SIG-M5 treated with dmso at 0.1 percent for 504 hours (cell line): Measurements from ENCODE around the gene ZNF366.

Experiments used
- DNase-seq: peaks from one replicate; lab custom pipeline; 2025; ENCODE audit not compliant: unreplicated experiment; lab: John Stamatoyannopoulos, UW

Gene ZNF366

DNA sequence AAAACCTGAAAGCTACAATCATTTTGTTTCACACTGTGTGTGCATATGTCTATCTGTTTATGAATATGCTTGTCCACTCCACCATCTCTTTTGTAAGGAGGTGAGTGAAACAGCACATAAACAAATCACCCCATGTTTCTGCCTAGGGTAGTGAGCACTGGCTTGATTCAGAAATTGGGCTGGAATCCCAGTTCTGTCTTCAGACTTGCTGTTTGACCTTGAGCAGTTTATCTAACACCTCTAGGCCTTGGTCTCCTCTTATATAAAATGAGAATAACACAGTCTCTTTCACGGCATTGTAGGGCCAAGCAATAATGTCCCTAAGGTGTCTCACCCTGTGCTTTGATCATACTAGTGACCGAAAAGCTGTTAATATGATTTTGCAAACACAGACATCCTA, 61.2 kb downstream of the ZNF366 start:
- no peak for DNase-seq

DNA sequence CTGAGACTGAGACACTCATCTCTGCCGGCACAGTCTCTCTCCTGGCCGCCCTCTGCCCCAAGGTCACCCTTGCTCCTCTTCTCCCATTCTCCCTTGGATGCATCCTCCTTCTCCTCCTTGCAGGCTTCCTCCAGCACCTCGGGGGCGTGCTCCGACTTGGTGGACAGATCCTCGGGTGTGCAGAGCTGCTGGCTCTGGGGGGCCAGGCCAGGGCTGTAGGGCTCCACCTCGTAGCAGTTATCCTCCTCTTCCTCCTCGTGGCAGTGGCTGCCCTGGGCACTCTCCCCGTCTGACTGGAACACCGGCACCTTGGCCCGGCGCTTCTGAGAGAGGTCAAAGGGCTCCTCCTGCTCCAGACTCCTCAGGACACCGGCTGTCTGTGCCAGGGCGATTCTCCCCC, 63.3 kb downstream of the ZNF366 start:
- DNase-seq, result no peak

DNA sequence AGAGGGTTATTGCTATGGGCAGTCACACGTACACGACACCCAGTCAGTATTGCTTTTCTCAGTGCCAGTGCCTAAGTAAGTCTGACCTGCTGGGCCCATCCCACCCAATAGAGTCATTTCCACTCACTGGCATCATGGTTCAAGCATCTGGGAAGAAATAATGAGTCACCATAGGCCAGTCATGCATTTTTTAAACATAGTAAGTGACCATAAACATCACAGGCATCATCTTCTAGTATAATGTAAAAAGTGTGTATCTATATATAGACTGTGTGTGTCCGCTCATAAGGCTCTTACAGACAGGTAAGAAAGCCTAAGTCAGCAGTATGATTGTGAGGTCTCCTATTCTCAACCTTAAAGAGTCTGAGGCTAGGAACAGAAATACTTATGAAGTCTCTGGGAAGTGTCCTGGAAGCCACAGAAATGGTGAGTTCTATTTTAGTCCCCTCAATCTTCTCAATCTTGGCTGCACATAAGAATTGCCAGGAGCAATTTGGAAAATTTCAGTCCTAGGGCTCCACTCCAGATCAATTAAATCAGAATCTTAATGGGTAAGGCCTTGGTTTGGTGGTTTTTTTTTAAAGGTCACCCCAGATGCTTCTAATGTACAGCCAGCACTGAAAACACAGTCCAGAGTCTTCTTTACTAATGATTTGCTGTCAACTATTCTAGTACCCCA, 65.2 kb downstream of the ZNF366 start:
- DNase-seq, result no peak

DNA sequence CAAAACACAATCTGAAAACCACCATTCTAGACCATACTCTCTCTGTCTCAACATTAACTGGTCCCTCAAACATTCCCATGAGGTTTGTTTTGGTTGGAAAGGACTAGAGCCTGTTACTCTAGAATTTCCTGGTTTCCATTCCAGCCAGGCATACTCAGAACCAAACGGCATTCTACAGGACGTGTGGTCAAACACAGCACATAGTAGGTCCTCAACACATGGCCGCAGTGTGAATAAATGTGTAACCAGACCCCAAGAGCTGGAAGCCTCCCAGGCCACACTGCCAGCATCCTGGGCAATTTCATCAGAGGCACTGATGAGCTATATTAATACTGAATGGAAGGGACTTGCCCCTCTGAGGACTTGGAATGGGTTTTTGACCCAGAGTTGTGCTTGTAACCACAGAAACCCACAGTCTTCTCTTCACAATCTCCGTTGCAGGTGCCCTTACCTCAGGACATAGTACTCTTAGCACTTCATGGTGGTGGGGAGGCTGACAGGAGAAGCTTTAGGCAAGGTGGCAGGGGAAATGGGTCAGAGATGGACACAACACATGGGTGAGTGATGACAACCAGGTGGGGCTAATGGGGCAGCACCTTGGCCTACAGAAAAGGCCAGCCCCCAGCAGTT, 66.0 kb downstream of the ZNF366 start:
- DNase-seq, result no peak

DNA sequence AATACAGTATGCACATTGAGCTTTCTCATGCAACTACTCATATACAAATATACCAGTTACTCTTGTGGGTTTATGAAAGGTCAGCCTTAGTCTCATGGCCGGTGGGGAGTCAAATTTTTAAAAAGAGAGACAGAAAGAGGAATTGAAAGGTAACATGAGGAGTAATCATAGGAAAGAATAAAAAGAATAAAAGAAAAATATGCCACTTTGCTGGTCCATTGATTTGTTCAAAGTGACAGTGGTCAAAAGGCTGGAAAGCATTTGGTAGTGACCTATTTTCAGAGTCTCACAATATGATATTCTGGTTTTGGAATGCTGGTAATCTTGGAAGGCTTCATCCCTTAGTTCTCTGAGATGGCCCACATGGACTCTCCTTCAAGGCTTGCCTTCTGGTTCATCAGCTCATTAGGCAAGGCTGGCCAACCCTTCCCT, 67.0 kb downstream of the ZNF366 start:
- DNase-seq, result no peak

DNA sequence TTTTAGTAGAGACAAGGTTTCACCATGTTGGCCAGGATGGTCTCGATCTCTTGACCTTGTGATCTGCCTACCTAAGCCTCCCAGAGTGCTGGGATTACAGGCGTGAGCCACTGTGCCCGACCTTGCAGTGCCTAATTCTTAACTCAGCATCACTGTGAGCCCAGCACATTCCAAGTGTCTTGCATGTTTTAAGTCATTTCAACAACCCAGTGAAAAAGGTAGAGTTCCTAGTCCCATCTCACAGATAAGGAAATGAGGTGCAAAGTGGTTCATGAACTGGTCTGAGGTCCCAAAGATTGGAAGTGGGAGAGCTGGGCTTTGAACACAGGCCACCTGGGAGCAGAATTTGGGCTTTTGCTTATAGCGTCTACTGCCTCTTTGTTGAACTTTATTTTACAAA, 68.0 kb downstream of the ZNF366 start:
- DNase-seq, result no peak

- DNase-seq, result no peak
Observed at GRCh38 chr5:72438141-72438540, 69.1 kb downstream of the ZNF366 start.

- DNase-seq, result no peak
Observed at GRCh38 chr5:72436796-72437471, 70.3 kb downstream of the ZNF366 start.

DNA sequence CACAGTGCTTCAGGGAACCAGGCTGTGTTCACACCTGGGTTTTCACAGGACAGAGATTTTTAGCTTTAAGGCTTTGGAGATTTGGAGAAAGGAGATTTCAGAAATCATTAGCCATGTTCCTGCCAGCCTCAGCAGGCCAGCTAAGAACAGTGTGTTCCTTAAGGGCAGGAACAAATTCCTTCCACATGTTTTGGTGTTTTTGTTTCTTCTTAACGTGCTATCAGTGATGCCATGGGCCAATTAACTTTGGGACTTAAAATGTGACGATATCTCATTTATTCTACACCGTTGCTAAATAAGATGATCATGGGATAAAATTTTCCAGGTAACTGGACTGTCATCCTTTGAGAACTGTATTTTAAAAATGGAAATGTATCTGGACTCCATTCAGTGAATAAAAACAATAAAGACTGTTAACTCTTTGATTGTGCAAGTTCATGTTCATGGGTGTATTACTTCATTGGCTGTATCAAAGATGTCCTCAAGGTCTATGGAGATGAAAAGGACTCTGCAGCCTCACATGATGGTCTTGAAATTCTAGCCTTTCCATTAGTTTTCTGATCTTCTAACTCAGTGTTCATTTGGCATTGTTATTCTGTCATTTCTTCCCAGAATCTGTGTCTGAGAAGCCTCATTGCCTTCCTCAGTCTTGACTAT, 72.3 kb downstream of the ZNF366 start:
- DNase-seq, result no peak

GRCh38 chr5:72434056-72434780, 73.0 kb downstream of the ZNF366 start:
- DNase-seq, result no peak

DNA sequence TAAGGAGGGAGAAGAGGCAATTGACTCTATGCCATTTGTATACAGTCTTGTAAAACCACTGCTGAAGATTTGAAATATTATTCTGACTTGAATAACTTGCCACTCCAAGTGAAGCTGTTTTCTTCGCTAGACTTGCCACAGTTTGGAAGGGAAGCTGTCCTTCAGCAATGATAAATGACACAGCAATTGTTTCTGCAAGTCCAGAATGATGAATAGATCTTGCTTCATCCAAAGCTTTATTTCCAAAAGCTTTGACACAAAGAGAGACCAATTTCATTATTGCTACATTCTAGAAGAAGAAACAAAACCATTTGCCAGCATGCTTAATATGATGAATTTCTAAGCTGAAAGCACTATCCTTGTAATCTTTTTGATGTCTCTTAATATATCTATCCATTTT, 73.7 kb downstream of the ZNF366 start:
- DNase-seq, result peak; percentile 20

- DNase-seq, result no peak
Observed at GRCh38 chr5:72428669-72429068, 78.5 kb downstream of the ZNF366 start.

DNA sequence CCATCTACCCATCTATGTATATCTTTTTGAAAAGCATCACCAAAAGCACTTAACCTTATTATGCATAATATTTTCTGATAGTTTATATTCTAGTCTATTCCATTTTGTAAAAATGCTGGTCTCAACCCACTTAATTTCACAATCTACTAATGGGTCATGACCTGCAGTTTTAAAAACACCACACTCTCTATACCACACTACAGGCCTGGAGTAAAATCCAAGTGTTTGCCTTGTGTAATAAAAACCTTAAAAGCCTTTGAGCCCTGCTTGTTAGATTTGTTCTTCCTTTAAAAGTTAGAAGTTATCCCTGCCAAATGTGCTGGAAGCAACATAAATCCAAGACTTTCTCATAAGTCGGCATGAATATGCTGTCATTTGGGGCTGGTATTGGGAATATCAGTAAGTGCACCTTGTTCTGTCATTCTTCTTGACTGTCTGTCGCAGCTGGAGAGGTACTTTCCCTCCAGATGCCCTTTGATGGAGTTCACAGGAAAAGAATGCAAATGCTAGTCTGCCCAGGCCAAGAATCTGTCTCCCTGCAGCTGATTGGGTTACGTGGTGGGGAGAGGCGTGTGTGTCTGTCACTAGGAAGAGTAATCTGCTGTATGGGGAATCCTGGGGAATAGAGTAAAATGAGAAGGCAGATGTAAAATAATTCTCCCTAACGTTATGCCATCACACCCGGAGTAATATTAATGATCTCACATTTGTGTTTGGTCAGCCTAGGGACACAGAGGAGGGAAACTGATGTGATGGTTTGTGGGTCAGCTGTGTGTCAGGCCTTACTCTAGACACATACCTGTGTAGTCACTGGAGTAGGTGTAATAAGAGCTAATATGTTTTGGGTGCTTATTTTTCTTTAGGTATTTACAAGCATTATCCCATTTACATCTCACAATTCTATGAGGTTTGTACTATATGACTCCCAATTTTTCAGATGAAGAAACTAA, 79.4 kb downstream of the ZNF366 start:
- DNase-seq, result no peak

DNA sequence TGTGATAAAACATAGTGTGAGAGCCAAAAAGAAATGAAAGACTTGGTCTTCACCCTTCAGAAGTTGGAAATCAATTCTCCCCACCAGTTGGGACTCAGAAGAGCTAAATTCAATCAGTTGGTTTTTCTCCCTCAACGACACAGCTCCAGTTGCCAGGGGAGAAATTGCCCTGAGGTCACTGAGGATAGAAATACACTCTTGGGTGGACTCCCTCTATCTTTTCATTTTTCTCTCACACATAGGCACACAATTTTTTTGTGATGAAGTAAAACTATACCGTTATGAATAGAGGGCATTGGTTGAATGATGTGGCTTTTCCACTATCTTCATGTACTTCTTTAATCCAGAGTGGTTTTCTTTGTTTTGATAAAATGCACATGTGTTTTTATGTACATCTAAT, 80.2 kb downstream of the ZNF366 start:
- DNase-seq, result no peak

GRCh38 chr5:72426019-72426418, 81.2 kb downstream of the ZNF366 start:
- DNase-seq, result no peak

GRCh38 chr5:72418271-72418670, 88.9 kb downstream of the ZNF366 start:
- no peak for DNase-seq

DNA sequence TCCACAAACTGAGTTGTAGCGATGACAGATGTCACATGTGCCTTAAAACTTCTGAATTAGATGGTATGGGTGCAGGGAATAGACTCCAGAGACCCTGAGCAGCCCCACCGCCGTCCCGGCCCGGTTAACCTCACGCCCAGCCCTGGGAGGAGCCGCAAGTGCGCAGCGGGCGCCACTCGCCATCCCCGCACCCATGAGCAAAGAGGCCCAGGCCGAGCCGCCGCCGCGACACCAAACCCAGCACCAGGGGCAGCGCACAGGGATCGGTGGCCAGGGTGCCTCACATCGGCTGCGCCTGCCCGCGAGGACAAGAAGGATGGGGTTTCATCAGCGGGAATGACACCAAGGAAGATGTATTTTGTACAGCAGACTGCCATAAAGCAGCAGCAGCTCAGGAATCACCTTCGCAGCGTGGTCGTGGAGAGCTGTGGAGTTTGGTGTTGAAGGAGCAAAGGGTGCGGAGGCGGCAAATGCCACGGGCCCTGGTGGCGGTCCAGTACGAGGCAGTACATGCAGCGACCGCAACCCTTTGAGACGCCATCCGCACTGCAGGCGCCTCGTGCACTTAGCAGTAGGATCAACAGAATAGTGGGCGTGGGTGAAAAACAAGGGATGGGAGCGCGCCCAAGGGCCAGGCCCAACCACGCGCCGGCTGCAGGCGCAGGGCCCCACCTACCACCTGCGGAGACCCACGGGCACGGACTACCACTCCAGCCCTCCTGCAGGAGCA, 89.7 kb downstream of the ZNF366 start:
- no peak for DNase-seq

- no peak for DNase-seq
Observed at GRCh38 chr5:72415616-72416325, 91.4 kb downstream of the ZNF366 start.
